Loucy (cell line): Measurements from ENCODE around the gene CYTH4.

ENCODE experiments used
- CTCF ChIP-seq: fragments of 200-600 bp; sonication (generic); conservative IDR thresholded peaks from 2 replicates; pipeline ENCODE4 v1.5.1; 2014; ENCODE audit warnings: mild to moderate bottlenecking, antibody characterized with exemption, low read length
- EZH2phosphoT487 ChIP-seq: fragments of 200-600 bp; IDR thresholded peaks from 2 replicates; pipeline ENCODE4 v1.6.1; 2018; ENCODE audit warnings: antibody characterized with exemption, mild to moderate bottlenecking, moderate library complexity, borderline replicate concordance

DNA sequence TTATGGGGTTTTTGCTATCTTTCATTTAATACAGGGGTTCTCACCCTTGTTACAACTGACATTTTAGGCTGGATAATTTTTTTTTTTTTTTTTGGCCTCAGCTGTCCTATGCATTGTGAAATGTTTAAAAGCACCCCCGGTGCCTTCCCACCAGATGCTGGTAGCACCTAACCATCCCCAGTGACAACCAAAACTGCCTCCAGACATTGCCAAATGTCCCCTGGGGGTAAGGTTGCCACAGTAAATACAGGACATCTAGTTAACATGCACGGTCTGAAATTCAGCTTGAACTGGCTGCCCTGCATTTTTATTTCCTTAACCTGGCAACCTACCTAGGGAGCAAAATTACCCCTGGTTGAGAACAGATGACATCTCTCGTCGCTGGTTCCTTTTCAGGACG lies 72.4 kb downstream of the CYTH4 start:
- no peak for TF ChIP-seq CTCF
- TF ChIP-seq EZH2phosphoT487, result no peak
